ENCODE measurements around the gene FBXW12.

Gene FBXW12

DNA sequence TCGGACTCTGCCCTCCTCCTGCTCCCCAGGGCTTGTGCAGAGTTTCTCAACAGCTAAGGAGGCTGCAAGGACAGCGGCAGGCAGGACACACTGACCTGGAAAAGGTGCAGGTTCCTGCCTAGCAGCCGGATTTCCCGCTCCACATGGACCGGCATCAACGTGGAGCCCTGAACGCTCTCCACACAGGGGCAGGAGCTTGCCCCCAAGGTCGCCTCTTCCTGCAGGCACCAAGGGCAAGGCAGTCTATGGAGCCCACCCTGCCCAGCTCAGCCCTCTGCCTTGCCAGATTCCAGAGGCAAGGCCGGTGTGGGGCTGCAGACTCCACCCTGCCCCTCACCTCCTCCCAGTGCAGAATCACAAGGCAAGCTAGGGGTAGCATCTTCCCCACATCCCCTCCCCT is 47.1 kb downstream of the FBXW12 start:
- no peak for DNase-seq (ENCODE audit: low read depth in 2 of 2, low spot score in 1 of 2)

DNA sequence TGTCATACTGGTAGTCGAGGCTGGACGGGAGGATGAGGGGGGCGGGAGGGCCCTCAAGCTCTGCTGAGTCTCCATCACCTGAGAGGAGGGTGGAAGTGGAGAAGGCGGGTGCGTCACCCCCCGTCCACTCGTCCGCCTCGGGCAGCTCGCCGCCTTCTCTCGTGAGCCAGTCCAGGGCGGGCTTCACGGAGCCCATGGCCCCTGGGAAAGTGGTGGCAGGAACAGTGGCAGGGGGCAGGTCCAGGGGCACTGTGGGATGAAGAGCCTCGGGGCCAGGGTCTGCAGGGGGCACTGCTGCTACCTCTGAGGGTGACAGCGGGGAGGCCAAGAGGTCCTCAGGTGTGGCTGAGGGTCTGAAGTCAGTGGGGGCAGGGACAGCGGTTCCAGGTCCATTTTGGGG is 47.6 kb downstream of the FBXW12 start:
- DNase-seq (ENCODE audit: low read depth in 2 of 2, low spot score in 1 of 2), result no peak

DNA sequence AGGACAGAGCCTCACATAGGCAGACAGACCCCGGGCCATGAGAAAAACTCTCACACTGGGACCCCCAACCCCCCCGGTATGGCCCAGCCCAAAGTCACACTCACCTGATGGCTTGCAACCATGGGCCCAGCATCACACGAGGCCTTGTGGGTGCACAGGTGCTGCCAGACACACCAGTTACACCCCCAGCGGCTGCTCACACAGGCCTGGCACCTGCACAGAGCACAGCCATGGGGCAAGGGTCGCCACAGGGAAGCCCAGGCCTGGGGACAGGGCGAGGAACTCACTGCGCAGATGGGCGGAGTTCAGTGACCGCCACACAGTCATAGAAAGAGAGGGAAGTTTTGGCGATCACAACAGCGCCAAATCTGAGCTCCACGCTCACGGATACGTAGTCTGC is 48.5 kb downstream of the FBXW12 start:
- no peak for DNase-seq (ENCODE audit: low read depth in 2 of 2, low spot score in 1 of 2)

DNA sequence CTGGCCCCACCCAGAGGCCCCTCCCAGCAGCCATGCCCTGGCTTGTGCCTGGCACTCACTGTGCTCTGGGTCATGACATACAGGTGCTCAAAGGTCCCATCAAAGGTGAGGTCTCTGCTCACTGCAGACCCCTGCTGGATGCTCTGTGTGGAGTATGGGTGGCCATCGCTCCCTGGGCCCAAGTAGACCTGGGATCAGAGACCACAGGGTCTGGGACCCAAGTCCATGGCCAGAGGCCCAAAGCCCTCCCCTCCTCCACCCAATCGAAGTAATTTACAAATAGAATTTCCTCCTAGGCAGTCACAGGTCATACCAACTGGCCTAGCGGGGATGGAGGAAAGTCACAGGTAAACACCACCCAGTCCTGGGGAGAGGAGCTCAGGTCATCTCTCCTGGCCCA is 50.3 kb downstream of the FBXW12 start:
- no peak for DNase-seq (ENCODE audit: low read depth in 2 of 2, low spot score in 1 of 2)

DNA sequence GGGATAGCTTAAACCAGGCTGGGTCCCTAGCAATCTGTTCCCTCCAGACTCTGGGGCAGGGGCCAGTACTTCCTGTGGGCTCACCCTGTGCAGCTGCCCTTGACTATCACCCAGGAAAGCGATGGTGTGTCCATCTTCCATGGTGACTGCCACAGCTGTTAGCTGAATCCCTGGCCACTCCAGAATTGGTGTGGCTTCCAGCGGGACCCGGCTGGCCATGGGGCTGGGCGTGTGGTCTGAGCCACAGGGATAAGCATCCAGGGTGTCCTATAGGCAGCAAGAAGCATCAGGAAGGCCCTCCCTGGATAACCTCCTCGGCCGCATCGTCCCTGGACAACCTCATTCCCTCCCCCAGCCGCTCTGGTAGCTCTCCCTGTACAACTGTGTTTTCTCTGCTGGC is 50.7 kb downstream of the FBXW12 start:
- no peak for DNase-seq (ENCODE audit: low read depth in 2 of 2, low spot score in 1 of 2)

DNA sequence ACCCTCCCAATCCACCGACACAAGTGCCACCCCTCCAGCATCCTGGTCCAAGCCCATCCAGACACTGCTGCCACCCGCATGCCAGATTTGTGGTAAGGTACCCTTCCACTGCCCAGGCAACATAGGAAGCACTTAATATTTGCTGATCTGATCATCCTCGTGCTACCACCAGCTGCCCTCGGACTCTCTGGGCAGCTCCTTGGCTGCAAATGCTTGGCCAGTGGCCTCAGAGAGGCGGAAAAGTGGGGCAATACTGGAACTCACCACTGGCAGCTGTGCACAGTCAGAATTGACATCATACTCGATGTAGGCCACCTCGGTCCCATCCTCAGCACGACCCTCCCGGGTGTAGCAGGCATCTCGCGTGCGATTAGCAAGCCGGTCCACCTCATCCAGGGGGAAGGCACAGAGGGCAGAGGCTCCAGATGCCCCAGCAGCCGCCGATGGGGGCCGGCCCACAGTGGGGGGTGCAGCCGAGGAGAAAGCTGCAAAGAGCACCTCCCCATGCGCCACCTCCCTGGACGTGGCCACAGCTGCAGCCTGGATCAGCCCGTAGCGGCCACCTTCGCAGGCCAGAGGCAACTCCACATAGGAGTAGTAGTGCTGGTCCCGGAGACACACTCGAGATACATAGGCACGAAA is 51.3 kb downstream of the FBXW12 start:
- DNase-seq (ENCODE audit: low read depth in 2 of 2, low spot score in 1 of 2), result no peak

DNA sequence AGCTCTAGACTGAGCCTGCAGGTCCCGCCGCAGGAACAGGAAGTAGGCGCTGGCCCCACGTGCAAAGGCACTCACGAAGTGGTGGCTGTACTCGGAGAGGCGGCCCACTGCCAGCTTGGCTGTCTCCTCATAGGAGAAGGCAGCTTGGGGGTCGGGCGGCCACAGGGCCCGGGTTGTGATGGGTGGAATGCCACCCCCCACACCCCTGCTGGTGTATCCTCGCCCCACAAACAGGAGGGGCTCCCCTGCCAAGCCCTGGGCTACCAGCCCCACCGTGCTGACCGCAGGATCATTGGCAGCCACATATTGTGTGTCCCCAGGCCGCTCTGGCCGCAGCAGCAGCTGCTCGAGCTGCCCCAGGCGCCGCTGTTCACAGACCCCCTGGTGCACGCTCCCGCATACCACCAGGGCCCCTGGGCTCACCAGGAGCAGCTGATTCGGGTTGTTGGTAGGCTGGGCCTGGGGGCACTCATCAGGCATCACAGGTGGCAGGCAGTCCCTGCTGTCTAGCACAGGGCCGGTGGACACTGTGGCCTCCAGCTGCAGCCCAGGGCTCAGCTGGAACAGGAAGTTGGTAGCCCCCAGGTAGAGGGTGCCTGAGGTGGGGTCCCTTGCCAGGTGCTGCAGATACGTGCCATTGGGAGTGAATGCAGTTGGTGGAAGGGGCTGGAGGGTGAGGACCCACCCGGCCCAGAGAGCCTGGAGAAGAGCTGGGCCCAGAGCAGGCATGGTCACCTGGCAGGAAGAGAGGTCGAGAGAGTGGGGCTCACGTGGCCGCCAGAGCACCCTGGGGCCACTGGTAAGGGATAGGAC is 52.1 kb downstream of the FBXW12 start:
- no peak for DNase-seq (ENCODE audit: low read depth in 2 of 2, low spot score in 1 of 2)

DNA sequence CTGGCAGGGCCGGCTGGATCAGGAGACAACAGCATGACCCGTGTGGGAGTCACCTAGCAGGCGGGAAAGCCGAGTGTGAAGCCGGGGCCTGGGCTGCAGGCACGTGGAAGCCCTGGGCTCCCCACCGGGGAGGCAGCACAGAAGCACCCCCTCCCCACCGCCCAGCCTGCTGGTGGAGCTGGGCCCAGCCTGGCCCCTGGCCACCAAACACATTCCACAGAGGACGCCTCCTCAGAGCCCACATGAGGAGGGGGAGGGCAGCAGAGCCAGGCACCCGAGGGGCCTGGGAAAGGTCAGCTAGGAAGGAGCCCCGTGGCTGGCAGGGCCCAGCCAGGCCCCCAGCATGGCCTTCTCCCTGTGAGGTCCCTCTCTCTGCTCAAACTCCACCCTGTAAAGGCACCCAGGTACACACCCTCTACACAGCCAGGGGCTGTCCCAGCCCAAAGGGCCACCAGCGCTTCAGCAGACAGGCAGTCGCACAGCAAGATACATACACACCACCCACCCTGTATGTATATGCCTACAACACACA is 53.3 kb downstream of the FBXW12 start:
- DNase-seq (ENCODE audit: low read depth in 2 of 2, low spot score in 1 of 2), result no peak

DNA sequence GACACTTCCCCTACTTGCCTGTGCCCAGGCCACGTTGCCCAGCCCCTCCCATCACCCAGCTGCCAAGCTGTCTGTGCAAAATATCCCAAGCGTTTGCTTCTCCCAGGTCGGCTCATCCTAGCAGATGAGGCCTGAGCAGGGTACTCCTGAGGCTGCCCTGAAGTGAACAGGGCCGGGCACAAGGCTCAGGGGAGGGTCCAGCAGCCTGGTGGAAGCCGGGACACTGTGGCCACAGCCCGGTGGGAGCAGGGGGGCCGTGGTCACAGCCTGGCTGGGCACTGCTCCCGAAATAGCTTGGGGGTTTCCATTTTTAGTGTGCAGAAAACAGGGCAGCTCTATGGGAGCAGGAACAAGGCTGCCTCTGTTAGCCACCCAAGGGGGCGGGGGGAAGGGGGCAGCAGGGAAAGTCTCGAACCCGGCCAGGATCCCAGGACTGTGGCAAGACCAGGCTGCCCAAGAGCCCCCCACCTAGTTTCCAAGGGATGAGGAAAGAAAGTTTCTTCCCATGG is 54.4 kb downstream of the FBXW12 start:
- DNase-seq (ENCODE audit: low read depth in 2 of 2, low spot score in 1 of 2), result no peak

DNA sequence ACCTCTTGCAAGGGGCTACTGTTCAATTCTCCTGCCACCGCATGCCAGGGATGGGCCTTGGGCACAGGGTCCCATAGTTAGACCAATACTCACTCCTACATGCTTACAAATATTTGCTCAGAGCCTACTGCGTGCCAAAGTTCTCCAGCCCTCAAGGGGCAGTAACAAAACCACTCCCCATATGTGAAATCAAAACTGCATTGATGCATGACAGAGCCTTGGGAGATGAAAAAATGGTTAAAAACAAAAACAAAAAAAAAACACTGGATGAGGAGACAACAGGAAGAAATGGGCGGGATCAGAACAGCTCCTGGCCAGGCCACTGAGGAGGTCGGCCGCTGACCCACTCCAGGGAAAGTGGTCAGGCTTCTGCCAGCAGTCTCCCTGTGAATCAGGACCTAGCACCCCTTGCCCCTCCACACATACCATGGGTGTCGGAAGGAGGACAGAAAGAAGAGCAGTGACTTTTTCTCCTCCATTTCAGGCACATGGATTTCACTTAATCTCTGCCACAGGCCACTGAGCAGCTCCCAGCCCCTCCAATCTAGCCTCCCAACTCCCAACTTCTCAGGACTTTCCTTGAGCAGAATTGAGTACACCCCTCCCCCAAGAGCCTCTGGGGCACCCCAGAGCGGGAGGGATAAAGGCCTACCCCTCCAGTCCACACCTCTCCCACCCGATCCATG is 55.1 kb downstream of the FBXW12 start:
- no peak for DNase-seq (ENCODE audit: low read depth in 2 of 2, low spot score in 1 of 2)

DNA sequence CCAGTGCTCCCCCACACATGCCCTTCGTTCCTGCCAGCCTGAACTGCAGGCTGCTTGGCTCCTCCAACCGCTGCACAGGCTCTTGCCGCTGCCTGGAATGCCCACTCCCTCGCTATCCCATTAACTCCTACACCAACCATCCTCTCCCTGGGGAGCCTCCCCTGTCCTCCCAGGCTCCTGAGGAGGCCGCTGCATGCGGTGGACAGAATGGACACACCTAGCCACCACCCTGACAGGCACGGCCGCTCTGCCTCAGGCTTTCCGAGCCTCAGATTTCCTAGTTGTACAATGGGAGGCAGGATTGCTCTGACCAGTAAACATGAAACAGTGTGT is 55.6 kb downstream of the FBXW12 start:
- no peak for DNase-seq (ENCODE audit: low read depth in 2 of 2, low spot score in 1 of 2)

DNA sequence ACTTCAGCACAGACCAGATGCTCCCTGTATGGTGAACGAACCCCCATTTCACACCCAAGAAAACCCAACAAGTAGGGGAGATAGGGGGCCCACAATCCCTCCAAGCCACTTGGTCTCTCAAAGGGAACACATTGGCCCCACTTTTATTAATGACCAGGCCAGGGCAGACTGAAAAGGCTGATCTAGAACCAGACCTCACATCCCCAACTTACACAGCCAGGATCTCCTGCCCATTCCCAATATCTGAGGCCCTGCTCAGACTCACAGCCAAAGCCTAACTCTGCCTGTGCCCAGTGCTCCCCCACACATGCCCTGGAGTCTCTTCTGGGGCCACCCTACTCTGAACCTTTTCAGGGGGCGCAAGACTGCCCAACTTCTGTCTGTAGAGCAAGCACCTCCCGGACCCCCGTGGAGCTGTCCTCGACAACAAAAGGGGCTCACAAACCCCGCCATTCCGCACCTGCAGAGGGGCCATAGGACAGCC is 56.1 kb downstream of the FBXW12 start:
- DNase-seq (ENCODE audit: low read depth in 2 of 2, low spot score in 1 of 2), result no peak

DNA sequence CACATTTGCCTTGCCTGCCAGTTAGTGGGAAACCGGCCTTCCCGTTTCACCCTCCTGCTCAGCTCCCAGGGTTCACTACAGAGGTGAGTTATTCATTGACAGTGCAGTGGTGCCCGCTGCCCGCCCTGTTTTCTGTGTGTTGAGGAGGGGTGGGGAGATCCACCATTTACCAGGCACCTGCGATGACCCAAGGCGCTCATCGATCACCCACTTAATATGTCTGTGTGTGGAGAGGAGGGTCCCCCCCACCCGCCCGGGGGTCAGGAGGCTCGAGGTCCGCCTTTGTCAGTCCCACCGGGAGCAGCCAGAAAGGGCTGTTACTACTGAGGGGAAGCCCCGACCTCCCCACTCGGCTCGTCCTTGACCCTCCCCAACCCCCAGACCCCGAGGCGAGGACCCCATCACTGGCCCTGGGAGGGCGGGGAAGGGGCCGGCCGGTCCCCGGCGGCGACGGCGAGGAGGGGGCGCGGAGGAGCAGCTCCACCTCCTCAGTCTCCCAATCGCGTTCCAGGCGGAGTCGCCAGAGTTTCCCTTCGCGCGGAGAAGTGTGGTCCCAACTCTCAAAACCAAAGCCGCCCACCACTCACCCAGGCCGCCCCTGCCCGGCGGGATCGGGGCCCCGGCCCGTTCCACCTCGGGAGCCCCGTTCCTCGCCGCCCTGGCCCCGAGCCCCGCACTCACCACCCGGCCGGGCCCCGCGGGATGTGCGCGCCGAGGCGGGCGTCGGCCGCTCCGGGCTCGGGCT is 56.7 kb downstream of the FBXW12 start:
- no peak for DNase-seq (ENCODE audit: low read depth in 2 of 2, low spot score in 1 of 2)

DNA sequence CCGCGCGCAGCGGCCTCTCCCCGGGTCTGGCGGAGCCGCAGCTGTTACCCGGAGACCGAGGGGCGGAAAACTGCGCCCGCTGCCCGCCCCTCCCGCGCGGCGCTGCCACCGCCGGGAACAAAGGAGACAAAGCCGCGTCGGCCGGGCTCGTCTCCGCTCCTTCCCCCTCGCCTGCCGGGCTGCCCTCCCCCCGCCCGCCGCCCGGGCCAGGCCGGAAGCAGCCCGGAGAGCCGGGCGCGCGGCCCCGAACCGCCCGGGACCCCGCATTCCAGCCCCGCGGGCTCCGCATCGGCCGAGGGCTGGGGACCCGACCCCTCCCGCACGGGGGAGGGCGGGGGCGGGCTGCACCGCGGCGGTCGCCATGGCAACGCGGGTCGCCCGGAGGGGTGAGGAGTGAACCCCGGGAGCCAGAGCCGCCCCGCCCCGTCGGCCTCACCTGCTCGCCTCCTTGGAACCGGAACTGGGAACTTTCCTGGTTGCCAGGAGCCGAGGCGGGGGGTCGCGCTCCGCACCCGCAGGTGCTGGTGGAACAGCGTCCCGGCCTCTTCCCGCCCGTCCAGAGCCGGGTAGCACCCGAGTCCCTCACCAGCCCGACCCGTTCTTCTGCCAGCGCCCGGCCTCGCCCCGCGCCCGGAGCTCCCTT is 57.4 kb downstream of the FBXW12 start:
- peak in 1 of 2 donors; percentile 24 for DNase-seq (ENCODE audit: low read depth in 2 of 2, low spot score in 1 of 2)

DNA sequence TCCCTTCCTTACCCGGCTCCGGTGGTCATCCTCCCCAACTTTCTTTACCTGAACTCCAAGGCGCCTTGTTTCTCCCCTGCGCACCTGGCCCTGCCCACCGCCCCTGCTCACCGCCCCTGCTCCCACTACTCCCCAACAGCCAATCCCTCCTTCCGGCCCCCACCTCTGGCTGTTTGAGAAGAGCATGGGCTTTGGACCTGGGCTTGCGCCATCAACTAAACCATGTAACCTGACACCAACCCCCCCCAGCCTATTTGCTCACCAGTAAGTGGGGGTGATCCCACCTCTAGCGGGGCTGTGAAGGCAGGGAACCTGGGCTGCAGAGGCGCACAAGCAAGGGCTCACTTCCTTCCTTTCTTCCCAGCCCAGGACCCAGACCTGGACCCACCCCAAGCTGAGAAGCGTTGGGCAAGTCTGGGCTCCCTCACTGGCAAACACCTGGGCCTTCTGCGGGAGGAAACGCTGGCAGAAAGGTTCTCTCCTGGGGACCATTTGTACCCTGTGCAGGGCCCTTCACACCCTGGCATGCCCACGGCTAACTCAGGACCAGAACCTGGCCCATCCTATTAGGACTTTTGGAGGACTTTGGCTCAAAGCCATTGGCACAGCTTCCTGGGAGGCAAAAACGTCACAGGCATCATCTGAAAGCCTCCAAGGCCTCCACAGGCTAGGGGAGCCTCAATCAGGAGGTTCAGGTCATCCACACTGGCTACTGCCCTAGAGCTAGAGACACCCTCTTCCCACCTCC is 58.1 kb downstream of the FBXW12 start, which contains the start of gene PLXNB1:
PLXNB1 (minus strand) TSS at position 127 of the 748 bp plus-strand sequence. CDS start 5,475 bp downstream, outside the sequence.
- no peak for DNase-seq (ENCODE audit: low read depth in 2 of 2, low spot score in 1 of 2)

DNA sequence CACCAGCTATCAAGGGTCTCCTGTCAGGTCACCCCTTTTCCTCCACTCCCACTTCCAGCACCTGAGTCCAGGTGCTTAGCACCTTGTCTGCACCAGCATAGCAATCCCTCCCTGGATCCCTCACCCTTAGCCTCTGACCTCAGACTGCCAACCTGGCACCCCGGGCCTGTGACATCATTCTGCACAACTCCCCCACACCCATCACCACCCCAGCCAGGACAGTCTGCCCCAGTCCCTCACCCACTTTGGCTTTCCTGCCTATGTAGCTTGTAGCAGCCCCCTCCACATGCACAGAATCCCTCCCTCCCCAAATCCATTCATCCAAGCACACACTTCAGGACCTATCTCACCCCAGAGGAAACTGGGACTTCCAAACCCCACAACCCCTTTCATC is 58.7 kb downstream of the FBXW12 start:
- DNase-seq (ENCODE audit: low read depth in 2 of 2, low spot score in 1 of 2), result no peak

DNA sequence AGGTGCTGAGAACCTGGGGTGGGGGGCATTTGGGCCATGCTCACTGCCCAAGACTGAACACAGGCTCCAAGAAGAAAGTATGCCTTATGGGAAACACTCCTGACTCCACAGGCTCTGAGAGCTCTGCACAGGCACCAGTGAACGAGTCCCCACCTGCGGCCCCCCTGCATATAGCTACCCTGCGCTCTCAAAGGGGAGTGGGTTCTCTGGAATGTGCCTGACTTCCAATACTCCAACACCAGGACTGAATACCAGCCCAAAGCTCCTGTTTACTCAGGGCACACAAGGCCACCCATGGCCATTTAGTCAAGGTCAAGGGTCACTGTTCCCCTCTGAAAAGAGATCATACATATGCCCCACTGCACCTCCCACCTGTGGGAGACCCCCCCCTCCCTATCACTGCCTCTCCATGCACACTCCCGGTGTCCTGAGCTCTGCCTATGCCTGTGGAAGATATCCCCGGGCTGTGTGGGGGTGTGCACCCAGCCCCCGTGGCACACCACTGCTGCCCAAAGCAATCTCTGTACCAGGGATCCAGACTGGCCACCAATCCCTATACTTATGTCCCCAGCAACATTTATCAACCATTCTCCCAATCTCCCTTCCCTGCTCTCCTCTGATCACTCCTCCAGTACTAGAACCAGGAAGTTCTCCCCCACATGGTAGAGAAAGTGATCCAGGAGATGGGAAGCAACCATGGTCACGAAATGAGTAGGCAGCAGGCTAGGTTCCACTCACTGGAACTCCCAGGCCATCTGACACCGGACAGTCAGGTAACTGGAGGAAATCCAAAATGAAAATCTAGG is 59.4 kb downstream of the FBXW12 start:
- DNase-seq (ENCODE audit: low read depth in 2 of 2, low spot score in 1 of 2), result no peak

DNA sequence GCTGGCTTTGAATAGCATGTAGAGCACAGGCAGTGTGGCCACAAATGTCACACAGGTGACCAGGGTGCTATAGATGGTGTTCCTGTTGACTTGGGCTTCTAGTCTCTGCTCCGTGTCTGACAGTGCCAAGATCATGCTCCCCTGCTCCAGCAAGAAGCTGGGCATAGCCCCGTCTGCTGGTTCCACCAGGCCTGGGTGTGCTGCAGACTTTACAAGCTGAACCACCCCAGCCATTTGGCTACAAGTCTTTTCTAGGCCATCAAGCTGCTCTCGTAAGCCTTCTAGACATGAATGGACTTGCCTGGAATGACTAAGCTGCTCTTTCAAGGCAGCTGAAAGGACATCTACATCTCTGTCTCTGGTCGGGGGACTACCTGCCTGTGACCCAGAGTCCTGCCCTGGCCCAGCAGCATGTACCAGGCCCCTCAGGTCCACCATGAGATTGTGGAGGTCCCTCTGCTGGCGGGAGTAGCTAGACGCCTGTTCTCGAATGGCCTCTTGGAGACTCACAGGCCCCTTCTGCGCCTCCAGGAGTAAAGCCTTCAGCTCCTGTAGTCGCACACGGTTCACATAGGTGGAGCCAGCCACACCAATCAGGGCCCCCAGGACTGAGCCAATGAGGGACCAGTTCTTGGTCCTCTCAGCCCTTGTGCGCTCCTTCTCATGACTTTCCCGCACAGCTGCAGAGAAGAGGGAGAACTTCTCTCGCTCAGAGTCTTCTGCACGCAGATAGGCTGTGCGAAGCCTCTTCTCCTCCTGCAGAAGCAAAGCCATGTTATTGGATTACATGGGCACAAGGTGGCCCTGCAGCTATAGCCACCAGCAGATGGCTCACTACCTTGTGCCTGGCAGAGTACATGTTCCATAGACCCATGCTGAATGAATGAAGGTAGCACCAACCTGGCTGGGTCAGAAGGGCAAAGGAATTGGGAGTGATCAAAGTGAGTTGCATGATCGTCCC is 60.7 kb downstream of the FBXW12 start:
- DNase-seq (ENCODE audit: low read depth in 2 of 2, low spot score in 1 of 2), result no peak
